ENCODE results near the gene PCK1.
"Not testable (repeated sequence)": the region's sequence is repeated elsewhere in the genome, so short reads cannot be mapped to it uniquely, and the experiment has no call there.

The PCK1 gene

GRCh38 chr20:57560554-57561355 lies at the start of gene PCK1:
TSS of gene PCK1 (plus strand) at chr20:57561110. CDS start at chr20:57561412, 302 bp downstream.
- DNase-seq (ENCODE audit: low read depth in 2 of 2), result no peak

GRCh38 chr20:57511709-57512108 lies 49.2 kb upstream of the PCK1 start:
- DNase-seq (ENCODE audit: low read depth in 2 of 2), result not testable (repeated sequence)

- no peak for DNase-seq (ENCODE audit: low read depth in 2 of 2)
Observed at GRCh38 chr20:57512432-57512831, 48.5 kb upstream of the PCK1 start.

GRCh38 chr20:57513199-57513598 lies 47.7 kb upstream of the PCK1 start:
- no peak for DNase-seq (ENCODE audit: low read depth in 2 of 2)

- DNase-seq (ENCODE audit: low read depth in 2 of 2), result no peak
Observed at GRCh38 chr20:57514273-57514751, 46.6 kb upstream of the PCK1 start.

GRCh38 chr20:57517904-57518303 lies 43.0 kb upstream of the PCK1 start:
- DNase-seq (ENCODE audit: low read depth in 2 of 2), result no peak

- no peak for DNase-seq (ENCODE audit: low read depth in 2 of 2)
Observed at GRCh38 chr20:57522380-57523140, 38.4 kb upstream of the PCK1 start.

- no peak for DNase-seq (ENCODE audit: low read depth in 2 of 2)
Observed at GRCh38 chr20:57523782-57524181, 37.1 kb upstream of the PCK1 start.

GRCh38 chr20:57524511-57525176 lies 36.3 kb upstream of the PCK1 start, which contains the start of gene CTCFL:
TSS of gene CTCFL (minus strand) at chr20:57525140. CDS start at chr20:57524205, 935 bp downstream.
- no peak for DNase-seq (ENCODE audit: low read depth in 2 of 2)

- no peak for DNase-seq (ENCODE audit: low read depth in 2 of 2)
Observed at GRCh38 chr20:57525328-57526086, 35.4 kb upstream of the PCK1 start.

- DNase-seq (ENCODE audit: low read depth in 2 of 2), result no peak
Observed at GRCh38 chr20:57526087-57526884, 34.6 kb upstream of the PCK1 start.

- no peak for DNase-seq (ENCODE audit: low read depth in 2 of 2)
Observed at GRCh38 chr20:57526885-57527460, 33.9 kb upstream of the PCK1 start.

- DNase-seq (ENCODE audit: low read depth in 2 of 2), result no peak
Observed at GRCh38 chr20:57527728-57528127, 33.2 kb upstream of the PCK1 start.

GRCh38 chr20:57528148-57528547 lies 32.8 kb upstream of the PCK1 start:
- no peak for DNase-seq (ENCODE audit: low read depth in 2 of 2)

- DNase-seq (ENCODE audit: low read depth in 2 of 2), result no peak
Observed at GRCh38 chr20:57529160-57529585, 31.7 kb upstream of the PCK1 start.

GRCh38 chr20:57529810-57530209 lies 31.1 kb upstream of the PCK1 start:
- DNase-seq (ENCODE audit: low read depth in 2 of 2), result no peak

- no peak for DNase-seq (ENCODE audit: low read depth in 2 of 2)
Observed at GRCh38 chr20:57530327-57530981, 30.5 kb upstream of the PCK1 start.

GRCh38 chr20:57532104-57532503 lies 28.8 kb upstream of the PCK1 start:
- DNase-seq (ENCODE audit: low read depth in 2 of 2), result no peak

GRCh38 chr20:57535297-57535696 lies 25.6 kb upstream of the PCK1 start:
- DNase-seq (ENCODE audit: low read depth in 2 of 2), result no peak

All from stimulated activated CD4-positive, alpha-beta T cell treated with anti-CD3 and anti-CD28 coated beads, Interleukin-1b, Interleukin-23, amount 100 ng/mL, for 4 hours (primary cell).